COLO668 (cell line): Measurements from ENCODE around the gene ZXDC.
A peak's percentile ranks its signal among the peaks of the same experiment; 100 is the strongest.

Source experiments
- DNase-seq: peaks from one replicate; lab custom pipeline; 2025; ENCODE audit not compliant: unreplicated experiment; lab: John Stamatoyannopoulos, UW

The ZXDC gene

GRCh38 chr3:126475413-126476114, at the start of gene ZXDC:
Gene ZXDC, minus strand, starts transcription at chr3:126475891. Its CDS starts 26 bp downstream, at chr3:126475865.
- DNase-seq = peak; percentile 93

GRCh38 chr3:126525091-126525852, 49.6 kb upstream of the ZXDC start:
- no peak for DNase-seq

- no peak for DNase-seq
Measured at GRCh38 chr3:126524429-126524988, 48.8 kb upstream of the ZXDC start.

- DNase-seq = peak; percentile 50
Measured at GRCh38 chr3:126523745-126524428, 48.2 kb upstream of the ZXDC start, which contains the start of gene CHST13. Gene CHST13, plus strand, starts transcription at chr3:126524155. Its CDS starts 178 bp downstream, at chr3:126524333.

- DNase-seq = peak; percentile 16
Measured at GRCh38 chr3:126522363-126522788, 46.7 kb upstream of the ZXDC start.

GRCh38 chr3:126521122-126521891, 45.6 kb upstream of the ZXDC start:
- DNase-seq = no peak

- DNase-seq = no peak
Measured at GRCh38 chr3:126519506-126520455, 44.1 kb upstream of the ZXDC start.

GRCh38 chr3:126518779-126519177, 43.1 kb upstream of the ZXDC start:
- DNase-seq = no peak

- DNase-seq = peak; percentile 17
Measured at GRCh38 chr3:126517986-126518778, 42.5 kb upstream of the ZXDC start.

- no peak for DNase-seq
Measured at GRCh38 chr3:126517291-126517951, 41.7 kb upstream of the ZXDC start, which contains the start of gene UROC1. Gene UROC1, minus strand, starts transcription at chr3:126517773. Its CDS starts 54 bp downstream, at chr3:126517719.

- DNase-seq = no peak
Measured at GRCh38 chr3:126516936-126517290, 41.2 kb upstream of the ZXDC start.

- DNase-seq = no peak
Measured at GRCh38 chr3:126516152-126516935, 40.7 kb upstream of the ZXDC start.

GRCh38 chr3:126515066-126515706, 39.5 kb upstream of the ZXDC start:
- peak; percentile 3 for DNase-seq

GRCh38 chr3:126514161-126514560, 38.5 kb upstream of the ZXDC start:
- no peak for DNase-seq

GRCh38 chr3:126512916-126513650, 37.4 kb upstream of the ZXDC start:
- no peak for DNase-seq

- DNase-seq = no peak
Measured at GRCh38 chr3:126512026-126512425, 36.3 kb upstream of the ZXDC start.
